GM12891 (cell line): ENCODE results near the gene FEN1.

Experiments
- POLR2AphosphoS5 ChIP-seq: IDR thresholded peaks from 2 replicates; pipeline ENCODE4 v1.6.1; 2011; ENCODE audit warnings: low read depth, low read length, control low read depth
- TAF1 ChIP-seq: IDR thresholded peaks from 2 replicates; pipeline ENCODE4 v1.6.1; 2011; ENCODE audit warnings: low read depth, low read length, control low read depth

DNA sequence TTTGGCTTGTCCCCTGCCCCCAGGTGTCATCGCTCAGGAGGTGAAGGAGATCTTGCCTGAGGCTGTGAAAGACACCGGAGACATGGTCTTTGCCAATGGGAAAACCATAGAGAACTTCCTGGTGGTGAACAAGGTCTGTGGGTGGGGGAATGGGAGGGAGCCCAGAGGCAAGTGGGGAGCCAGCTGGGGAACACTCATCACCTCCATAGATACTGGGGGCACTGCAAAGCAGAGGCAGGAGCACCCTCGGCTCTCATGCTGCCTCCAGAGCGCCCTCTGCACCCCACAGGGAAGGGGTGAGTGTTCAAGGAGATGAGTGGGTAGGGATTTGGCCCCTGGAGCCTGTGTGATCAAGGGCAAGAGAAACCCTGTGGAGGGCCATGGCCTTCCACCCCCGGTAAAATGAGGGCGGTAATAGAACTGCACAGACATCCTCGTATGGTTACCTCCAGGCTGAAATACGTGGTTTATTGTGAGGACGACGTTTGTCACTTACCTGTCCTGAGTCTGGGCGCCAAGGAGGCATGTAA is 14.3 kb upstream of the FEN1 start:
- TF ChIP-seq TAF1 (no peak), POLR2AphosphoS5 (no peak)
